GM18507 (cell line): ENCODE data around the gene PAK4.
"Not testable (repeated sequence)": the region's sequence is repeated elsewhere in the genome, so short reads cannot be mapped to it uniquely, and the experiment has no call there.

Experiments used
- DNase-seq: peaks from one replicate; pipeline ENCODE4 v3.0.0; 2011; ENCODE audit warnings: low read depth; ENCODE audit not compliant: insufficient read length; ENCODE audit errors: extremely low spot score
- FAIRE-seq: peaks from 2 replicates; lab custom pipeline; 2011; peaks lifted over from hg19 to GRCh38; lab: Jason Lieb, UNC

PAK4 gene

DNA sequence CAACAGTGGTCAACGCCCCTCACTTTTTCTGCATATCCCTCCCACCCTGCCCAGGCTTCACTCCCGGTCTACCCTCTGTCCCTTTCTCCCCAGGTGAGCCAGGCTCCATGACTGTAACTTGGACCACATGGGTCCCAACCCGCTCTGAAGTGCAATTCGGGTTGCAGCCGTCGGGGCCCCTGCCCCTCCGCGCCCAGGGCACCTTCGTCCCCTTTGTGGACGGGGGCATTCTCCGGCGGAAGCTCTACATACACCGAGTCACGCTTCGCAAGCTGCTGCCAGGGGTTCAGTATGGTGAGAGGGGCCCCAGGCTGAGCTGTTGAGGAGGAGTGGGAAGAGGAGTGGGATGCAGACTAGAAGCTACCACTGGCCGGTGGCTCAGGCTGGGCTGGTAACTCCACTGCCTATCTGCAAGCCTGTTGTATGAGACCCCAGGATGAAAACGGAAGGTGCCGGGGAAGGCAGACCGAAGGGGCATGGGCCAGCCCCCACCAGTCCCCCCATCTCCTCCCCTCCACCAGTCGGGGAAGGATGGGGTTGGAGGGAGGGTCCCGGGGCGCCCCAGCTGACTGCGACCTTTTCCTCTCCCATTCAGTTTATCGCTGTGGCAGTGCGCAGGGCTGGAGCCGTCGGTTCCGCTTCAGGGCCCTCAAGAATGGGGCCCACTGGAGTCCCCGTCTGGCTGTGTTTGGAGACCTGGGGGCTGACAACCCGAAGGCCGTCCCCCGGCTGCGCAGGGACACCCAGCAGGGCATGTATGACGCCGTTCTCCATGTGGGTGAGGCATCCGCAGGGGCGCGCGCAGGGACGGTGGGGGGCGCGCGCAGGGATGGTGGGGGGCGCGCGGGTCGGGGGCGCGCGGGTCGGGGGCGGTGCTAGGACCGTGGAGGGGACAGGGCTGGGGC is 27.0 kb upstream of the PAK4 start:
- DNase-seq (no peak), FAIRE-seq (no peak)

DNA sequence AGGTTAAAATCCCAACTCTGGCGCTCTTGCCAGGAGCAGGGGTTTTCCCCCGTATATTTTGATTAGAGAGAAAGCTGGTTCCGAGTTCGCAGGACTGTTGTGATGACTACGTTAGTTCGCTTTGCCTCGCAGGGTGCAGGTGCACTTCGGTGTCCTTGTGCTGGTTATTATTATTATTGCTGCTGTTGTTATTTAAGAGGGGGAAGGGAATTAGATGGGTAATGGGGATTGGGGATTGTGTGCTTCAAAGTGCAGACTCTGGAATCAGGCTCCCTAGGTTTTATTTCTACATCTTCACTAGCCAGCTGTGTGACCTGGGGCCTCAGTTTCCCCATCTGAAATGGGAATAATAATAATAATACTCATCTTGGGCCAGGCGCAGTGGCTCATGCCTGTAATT is 26.2 kb upstream of the PAK4 start:
- DNase-seq (no peak), FAIRE-seq (no peak)

DNA sequence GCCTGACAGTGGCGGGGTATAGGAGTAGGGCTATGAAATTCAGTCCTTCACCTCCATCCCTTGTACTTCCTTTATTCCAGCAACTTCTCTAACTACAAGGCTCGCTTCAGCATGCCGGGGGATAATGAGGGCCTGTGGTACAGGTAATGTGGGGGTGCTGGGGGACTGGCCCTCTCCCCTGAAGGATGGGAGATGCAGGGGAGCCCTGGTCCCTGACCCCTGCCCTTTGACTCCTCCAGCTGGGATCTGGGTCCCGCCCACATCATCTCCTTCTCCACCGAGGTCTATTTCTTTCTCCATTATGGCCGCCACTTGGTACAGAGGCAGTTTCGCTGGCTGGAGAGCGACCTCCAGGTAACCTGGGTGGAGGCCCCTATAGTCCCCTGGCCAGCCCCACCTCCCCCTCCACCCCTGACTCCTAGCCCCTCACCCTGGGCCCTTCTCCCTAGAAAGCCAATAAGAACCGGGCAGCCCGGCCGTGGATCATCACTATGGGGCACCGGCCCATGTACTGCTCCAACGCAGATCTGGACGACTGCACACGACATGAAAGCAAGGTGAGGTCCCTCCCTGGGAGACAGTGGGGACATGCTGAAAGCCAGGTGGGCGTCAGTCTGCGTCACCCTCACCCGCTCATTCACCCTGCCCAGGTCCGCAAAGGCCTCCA is 25.0 kb upstream of the PAK4 start:
- no peak for FAIRE-seq
- no peak for DNase-seq

DNA sequence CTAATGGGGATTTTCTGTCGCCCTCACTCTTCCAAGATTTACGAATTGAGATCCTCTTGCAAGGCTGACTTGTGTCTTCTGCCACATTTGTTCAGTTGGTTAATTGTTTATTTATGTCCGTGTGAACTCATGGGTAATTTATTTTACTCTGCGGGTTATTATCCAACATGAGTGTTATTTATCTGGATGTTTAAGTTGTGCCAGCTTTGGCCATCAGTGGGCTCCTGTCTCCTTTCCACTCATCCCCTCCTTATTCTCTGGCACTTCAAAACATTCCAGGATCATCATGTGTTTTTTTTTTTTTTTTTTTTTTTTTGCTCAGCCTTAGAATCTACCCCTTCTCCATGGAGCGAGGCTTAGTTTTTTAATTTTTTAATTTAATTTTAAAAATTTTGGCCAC is 22.4 kb upstream of the PAK4 start:
- DNase-seq (no peak), FAIRE-seq (no peak)

DNA sequence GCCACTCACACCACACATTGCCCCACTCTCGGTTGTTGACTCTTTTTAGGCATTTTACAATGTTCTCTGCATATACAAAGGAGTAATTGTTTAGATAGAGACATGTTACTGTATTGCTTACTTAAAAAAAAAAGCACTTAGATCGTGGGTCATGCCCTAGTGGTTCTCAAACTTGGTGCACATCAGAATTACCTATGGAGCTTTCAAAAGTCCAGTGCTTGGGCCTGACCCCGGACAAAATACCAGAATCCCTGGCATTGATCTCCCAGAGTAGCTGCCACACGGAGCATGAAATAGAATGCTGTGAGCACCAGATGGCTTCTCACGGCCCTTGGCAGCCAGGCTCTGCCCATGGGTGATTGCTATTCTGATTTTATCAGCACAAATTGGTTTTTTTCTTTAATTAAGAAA is 21.4 kb upstream of the PAK4 start:
- FAIRE-seq = no peak
- DNase-seq = no peak

DNA sequence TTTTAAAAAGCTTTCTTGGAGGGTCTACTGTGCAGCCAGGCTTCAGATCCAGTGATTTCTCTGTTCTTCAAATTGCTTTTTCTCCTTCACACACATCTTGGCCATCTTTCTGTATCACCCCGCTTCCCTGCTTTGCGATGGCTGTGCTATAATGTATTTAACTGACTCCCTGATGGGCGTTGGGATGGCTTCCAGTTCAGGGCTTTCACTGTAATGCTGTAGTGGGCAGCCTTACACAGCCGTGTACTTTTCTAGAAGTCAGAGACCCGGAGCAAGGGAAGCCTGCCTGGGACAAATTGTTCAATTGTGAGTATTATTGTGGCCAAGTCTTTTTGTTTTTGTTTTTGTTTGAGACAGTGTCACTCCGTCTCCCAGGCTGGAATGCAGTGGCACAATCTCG is 19.4 kb upstream of the PAK4 start:
- no peak for DNase-seq
- FAIRE-seq = no peak

DNA sequence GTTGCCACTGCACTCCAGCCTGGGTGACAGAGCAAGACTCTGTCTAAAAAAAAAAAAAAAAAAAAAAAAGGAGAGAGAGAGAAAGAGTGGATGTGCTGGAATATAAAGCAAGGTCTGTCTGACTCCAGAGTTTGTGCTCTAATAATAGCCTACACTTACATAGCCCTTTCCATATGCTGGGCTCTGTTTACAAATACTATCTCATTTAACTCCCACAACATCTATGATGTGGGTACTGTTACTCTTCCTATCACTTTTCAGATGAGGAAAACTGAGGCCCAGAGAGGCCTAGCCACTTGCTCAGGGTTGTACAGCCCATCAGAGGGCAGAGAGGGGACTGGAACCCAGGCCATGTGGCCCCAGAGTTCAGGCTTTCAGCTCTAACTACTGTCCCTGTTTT is 15.9 kb upstream of the PAK4 start:
- DNase-seq (no peak), FAIRE-seq (no peak)

DNA sequence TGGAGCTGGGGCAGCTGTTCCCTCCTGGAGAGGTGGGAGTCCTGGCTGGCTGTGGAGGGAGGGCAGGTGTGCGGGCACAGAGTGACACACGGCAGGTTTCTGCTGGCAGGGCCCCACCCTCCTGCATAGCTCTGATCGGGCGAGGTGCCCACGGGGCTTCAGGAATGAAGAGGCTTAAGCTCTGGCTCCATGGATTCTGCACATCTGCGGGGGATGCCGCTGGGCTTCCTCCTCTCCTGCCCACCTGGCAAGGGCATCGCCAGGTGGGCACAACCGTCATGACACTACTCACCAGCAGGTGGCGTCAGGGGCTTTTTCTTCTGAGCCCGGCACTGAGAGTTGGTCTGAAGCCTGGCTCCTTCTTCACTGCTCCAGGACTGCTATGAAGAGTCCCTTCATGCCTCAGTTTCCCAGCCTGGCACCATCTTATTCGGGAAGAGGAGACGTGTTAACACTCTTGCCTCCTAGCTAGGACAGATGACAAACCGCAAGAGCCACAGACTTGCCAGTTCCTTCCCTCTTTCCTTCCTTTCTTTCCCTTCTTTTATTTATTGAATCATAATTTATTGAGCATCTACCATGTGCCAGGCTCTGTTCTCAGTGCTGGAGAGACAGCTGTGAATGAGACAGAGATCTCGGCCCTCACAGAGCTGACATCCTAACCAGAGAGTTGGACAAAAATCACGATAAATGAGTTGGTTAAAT is 15.2 kb upstream of the PAK4 start:
- FAIRE-seq = peak; percentile 56
- DNase-seq = peak; percentile 55

DNA sequence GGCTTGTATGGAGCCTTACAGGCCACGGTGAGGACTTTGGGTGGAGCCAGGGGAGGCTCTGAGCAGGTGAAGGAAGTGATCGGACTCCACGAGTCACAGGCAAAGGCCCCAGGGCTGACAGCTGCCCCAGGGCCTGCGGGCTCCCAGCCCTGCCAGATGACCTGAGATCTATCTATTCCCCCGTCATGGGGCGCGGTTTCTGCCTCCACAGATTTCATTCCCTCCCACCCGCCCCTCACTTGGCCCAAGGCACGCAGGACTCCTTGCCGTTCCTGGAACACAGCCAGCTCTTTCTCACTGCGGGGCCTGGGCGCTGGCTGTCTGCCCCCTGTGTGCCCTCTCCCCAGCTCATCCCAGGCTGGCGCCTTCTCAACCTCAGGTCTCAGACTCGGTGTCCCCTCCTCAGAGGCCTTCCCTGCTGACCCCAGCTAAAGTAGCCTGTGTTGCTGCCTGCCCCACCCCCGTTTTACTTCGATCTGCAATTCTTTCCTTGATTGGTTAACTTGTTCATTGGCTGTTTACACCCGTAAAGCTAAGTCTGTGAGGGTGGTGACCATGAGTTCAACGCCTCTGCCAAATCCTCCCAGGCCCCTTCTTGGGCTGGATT is 13.9 kb upstream of the PAK4 start:
- no peak for DNase-seq
- no peak for FAIRE-seq

DNA sequence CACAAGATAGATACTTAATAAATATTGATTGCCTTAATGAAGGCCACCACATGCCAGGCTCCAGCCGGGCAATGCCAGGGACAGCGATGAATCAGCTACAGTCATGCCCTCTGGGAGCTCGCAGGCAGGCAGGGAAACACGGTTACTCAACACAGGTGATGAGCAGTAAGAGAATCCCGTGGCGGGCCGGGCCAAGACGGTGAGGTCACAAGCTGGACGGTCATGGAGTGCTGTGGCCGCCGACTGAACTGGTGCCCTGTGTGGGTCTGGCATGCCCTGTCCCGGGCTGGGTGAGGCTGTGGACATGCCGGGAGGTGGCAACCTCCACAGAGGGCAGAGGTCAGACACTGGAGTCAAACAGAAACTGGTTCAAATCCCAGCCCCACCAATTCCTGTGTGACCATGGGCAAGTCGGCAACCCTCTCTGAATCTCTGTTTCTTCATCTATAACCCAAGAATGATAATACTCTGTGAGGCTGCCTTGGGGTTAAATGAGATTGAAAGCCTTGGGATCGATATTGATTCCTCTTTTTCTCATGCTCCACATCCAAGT is 13.2 kb upstream of the PAK4 start:
- DNase-seq (no peak), FAIRE-seq (no peak)

DNA sequence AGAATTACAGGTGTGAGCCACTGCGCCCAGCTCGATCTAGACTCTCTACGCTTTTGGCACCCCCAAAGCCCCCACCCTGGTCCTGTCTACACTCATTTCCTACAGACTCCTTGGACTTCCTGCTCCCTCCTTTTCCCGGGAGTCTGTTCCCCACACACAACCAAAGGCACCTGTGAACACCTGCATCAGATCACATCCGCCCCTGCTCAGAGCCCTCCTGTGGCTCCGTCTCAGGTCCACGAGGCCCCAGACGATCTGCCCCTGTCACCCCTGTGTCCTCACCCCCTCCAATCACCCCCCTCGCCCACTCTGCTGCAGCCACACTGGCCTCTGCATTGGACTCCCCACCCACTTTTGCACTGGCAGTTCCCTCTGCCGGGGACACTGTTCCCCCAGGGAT is 12.4 kb upstream of the PAK4 start:
- DNase-seq (no peak), FAIRE-seq (no peak)

DNA sequence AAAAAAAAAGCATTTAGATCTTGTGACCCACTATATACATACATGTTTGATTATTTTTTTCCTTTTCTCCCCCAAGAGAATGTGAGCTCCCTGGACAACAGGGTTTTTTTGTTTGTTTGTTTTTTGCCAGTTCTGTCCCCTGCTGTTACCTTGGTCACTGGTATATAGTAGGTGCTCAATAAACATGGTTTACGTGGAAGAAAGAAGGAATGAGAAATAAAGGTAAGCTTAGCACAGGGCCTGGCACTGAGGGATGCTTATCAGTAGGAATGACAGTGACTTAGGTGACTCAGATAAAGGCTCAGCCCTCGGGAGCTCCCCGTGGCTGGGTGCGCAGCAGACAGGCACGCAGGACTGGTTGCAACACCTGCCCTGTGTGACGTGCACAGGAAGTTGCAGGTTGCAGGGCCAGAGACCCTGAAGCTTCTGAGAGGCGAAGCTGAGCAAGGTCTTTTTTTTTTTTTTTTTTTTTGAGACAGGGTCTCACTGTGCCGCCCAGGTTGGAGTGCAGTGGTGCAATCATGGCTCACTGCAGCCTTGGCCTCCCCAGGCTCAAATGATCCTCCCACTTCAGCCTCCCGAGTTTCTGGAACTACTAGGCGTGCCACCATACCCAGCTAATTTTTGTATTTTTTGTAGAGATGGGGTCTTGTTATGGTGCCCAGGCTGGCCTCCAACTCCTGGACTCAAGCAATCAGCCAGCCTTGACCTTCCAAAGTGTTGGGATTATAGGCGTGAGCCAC is 10.3 kb upstream of the PAK4 start:
- DNase-seq (no peak), FAIRE-seq (no peak)

DNA sequence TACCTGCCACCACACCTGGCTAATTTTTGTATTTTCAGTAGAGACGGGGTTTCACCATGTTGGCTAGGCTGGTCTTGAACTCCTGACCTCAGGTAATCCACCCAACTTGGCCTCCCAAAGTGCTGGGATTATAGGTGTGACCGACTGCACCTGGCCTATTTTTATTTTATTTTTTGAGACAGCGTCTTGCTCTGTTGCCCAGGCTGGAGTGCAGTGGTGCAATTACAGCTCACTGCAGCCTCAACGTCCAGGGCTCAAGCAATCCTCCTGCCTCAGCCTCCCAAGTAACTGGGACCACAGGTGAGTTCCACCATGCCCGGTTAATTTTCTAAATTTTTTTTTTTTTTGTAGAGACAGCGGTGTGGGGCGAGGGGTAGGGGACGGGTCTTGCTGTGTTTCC is 8.6 kb upstream of the PAK4 start:
- DNase-seq, FAIRE-seq: not testable (repeated sequence)

DNA sequence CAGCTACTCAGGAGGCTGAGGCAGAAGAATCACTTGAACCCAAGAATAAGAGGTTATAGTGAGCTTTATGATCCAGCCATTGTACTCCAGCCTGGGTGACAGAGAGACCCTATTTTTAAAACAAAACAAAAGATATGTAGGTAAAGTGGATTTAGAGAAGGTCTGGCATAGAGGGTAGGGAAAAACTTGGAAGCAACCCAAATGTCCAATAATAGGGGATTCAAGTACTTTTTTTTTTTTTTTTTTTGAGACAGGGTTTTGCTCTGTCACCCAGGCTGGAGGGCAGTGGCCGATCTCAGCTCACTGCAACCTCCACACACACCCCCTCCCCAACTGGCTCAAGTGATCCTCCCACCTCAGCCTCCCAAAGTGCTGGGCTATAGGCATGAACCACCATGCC is 5.8 kb upstream of the PAK4 start:
- no peak for FAIRE-seq

DNA sequence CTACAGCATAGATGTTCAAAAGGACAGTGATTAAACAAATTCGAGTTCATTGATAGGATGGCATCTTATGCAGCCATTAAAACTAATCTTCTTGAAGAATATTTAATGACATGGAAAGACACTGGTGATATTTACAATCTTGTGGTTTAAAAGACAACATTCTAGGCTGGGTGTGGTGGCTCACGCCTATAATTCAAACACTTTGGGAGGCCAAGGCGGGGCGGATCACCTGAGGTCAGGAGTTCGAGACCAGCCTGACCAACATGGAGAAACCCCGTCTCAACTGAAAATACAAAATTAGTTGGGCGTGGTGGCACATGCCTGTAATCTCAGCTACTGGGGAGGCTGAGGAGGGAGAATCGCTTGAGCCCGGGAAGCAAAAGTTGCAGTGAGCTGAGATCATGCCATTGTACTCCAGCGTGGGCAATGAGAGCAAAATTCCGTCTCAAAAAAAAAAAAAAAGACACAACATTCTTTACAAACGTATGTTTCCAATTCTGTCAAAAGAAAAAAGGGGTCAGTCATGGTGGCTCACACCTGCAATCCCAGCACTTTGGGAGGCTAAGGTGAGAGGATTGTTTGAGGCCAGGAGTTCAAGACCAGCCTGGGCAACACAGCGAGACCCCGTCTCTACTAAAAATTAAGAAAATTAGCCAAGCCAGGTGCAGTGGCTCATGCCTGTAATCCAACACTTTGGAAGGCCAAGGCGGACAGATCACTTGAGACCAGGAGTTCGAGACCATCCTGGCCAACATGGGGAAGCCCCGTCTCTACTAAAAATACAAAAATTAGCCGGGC is 2.5 kb upstream of the PAK4 start:
- no peak for FAIRE-seq
- no peak for DNase-seq

More for the DNA sequence above, 5.8 kb upstream of the PAK4 start:
- DNase-seq = no peak

DNA sequence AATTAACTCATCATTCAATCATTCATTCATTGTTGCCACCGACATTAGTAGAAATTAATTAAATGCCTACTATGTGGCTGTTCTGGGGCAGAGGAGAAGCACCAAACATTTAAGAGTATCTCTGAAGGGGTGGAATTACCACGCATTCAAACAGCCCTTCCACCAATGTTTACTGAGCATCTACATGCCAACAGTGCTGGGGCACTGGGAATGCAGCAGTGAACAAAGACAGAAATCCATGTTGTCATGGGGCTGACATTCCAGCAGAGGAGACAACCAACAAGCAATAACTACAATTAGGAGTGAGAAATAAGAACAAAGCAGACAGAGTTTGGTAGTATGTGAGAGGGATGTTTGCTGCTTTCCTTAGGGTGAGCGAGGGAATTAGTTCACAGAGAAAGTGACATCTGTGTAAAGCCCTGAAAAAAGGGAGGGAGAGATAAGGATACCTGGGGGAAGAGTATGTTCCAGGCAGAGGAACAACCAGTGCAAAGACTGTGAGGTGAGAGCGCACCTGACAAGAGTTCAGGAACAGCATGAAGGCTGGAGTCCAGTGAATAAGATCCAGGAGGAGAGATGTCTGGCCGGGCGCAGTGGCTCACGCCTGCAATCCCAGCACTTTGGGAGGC is 1.3 kb upstream of the PAK4 start:
- FAIRE-seq (no peak), DNase-seq (no peak)

DNA sequence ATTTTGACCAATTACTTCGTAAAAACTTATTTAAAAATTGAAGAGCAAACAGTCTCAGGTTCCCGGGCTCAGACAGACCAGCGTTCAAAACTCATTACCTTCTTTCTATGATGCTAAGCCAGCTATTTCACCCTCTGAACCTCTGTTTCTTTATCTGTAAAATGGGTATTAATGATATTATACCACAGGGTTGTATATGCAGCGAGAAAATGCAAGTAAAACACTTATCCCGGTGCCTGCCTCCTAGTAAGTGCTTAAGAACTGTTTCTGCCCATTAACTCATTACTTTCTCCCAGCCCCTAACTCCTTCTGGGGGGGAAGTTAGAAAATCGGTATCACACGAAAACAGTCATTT is 410 bp upstream of the PAK4 start:
- DNase-seq (no peak), FAIRE-seq (no peak)
